Brain microvascular endothelial cell (primary cell): ENCODE data around the gene METTL18.

Experiments
- DNase-seq: peaks from one replicate; pipeline ENCODE4 v3.0.0-alpha.2; 2020
- H3K27ac ChIP-seq: fragments of 250-450 bp; sonication (Bioruptor Pico); 2 replicates; pipeline ENCODE4 v1.5.1; 2020; ENCODE audit warnings: mild to moderate bottlenecking, moderate library complexity
- H3K27me3 ChIP-seq: fragments of 250-450 bp; sonication (Bioruptor Pico); replicated peaks from 2 replicates; pipeline ENCODE4 v1.5.1; 2020; ENCODE audit warnings: mild to moderate bottlenecking
- H3K36me3 ChIP-seq: fragments of 250-450 bp; sonication (Bioruptor Pico); replicated peaks from 2 replicates; pipeline ENCODE4 v1.5.1; 2020; ENCODE audit warnings: mild to moderate bottlenecking
- H3K4me3 ChIP-seq: 2 replicates; pipeline ENCODE4 v1.5.1; 2011; ENCODE audit warnings: low read depth, mild to moderate bottlenecking, control low read depth, low read length, moderate library complexity
- in situ Hi-C: cut with HindIII; loops from 2 replicates; pipeline ENCODE4 v1.10.0; 2017; ENCODE audit warnings: low sequenced_read_pairs, low pct_ligation_motif_present
- TF ChIP-seq, protein P1 (sequence below): IDR thresholded peaks from 2 replicates; pipeline ENCODE4 v1.5.1; 2011; ENCODE audit warnings: low read depth, mild to moderate bottlenecking, moderate library complexity, low read length, control low read depth, inconsistent platforms; ENCODE audit errors: missing control alignments

The METTL18 gene

DNA sequence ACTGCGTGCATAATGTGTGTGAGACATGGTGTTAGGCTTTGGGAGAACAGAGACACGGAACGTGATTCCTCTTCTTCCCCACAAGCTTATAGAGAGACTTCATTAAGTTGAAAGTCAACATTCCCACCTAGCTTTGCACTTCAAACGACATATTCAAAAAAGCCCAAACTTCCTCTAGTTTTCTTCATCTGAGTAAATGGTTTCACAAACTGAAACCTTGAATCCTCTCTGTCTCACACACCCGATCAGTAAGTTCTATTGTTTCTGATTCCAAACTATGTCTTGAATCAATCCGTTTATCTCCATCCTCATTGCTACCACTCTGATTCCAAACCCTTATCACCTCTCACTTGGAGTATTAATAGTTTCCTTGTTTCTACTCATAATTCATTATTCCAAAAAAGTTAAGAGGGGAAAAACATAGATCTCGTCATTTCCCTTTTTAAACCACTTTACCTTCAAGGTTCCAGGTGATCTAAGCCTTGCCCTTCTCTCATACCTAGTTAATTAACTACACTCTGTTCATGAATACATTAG, 1.6 kb upstream of the METTL18 start:
- H3K27me3 ChIP-seq = no peaks in the 10 kb centered on the region
- no peak overlapping the region for H3K4me3 ChIP-seq
- no peak overlapping the region for H3K27ac ChIP-seq
- TF ChIP-seq, protein P1, sequence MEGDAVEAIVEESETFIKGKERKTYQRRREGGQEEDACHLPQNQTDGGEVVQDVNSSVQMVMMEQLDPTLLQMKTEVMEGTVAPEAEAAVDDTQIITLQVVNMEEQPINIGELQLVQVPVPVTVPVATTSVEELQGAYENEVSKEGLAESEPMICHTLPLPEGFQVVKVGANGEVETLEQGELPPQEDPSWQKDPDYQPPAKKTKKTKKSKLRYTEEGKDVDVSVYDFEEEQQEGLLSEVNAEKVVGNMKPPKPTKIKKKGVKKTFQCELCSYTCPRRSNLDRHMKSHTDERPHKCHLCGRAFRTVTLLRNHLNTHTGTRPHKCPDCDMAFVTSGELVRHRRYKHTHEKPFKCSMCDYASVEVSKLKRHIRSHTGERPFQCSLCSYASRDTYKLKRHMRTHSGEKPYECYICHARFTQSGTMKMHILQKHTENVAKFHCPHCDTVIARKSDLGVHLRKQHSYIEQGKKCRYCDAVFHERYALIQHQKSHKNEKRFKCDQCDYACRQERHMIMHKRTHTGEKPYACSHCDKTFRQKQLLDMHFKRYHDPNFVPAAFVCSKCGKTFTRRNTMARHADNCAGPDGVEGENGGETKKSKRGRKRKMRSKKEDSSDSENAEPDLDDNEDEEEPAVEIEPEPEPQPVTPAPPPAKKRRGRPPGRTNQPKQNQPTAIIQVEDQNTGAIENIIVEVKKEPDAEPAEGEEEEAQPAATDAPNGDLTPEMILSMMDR = no peak
- in situ Hi-C loops = no loop called here
- no peaks in the 10 kb centered on the region for H3K36me3 ChIP-seq
- no peak for DNase-seq

GRCh38 chr1:169795687-169796086, 980 bp upstream of the METTL18 start:
- peak overlapping the region; percentile 87 for H3K4me3 ChIP-seq

DNA sequence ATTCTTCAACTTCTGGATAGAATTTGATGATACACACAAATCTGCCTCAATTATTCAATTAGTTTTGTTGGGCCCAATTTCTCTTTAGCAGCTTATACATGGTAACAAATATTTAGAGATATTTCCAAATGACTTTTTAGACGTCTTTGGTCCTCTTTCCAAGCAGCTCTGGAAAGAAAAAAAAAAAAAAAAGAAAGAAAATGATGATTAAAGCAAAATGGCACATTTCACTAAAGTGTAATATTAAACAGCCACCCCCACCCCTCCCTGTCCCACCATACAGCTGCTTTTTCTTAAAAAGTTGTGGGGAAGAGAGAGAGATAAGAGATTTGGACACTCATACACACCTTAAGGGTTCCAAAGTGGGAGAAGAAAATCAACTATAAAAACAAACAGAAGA, 977 bp downstream of the METTL18 start:
- TF ChIP-seq, protein P1 = no peak
- Histone ChIP-seq H3K4me3 (peak overlapping the region; percentile 87), H3K27me3 (no peaks in the 10 kb centered on the region), H3K36me3 (no peaks in the 10 kb centered on the region), H3K27ac (no peak overlapping the region)
- no peak for DNase-seq
- in situ Hi-C loops = no loop called here

More at GRCh38 chr1:169795687-169796086, 980 bp upstream of the METTL18 start:
- in situ Hi-C loops = no loop called here
- Histone ChIP-seq H3K27me3 (no peaks in the 10 kb centered on the region), H3K36me3 (no peaks in the 10 kb centered on the region), H3K27ac (no peak overlapping the region)
- TF ChIP-seq, protein P1 = no peak
- DNase-seq = no peak

GRCh38 chr1:169788402-169788801, 6.3 kb downstream of the METTL18 start:
- Histone ChIP-seq H3K27ac (no peak overlapping the region), H3K36me3 (no peaks in the 10 kb centered on the region), H3K27me3 (no peaks in the 10 kb centered on the region), H3K4me3 (no peak overlapping the region)
- no peak for DNase-seq
- in situ Hi-C loops = no loop called here
- TF ChIP-seq, protein P1 = no peak

DNA sequence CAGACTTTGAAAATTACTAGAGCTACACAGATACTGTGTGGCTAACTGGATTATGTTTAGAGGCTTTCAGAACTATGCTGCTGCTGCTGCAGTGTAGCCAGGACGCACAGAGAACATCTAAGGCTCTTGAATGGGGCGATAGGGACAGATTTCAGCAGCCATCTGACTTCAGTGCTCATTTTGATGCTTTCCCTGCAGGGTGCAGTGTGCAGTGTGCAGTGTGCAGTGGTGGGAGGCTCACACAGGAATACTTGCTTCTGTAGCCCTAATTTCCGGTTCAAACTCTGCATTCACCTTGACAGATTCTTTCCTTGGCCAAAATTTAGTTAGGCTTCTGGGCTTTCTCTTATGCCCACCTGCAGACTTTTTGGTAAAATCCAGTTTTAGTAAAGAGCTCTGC, 7.7 kb downstream of the METTL18 start:
- in situ Hi-C loops = no loop called here
- Histone ChIP-seq H3K4me3 (no peak overlapping the region), H3K36me3 (no peaks in the 10 kb centered on the region), H3K27me3 (no peaks in the 10 kb centered on the region), H3K27ac (no peak overlapping the region)
- TF ChIP-seq, protein P1 = no peak
- DNase-seq = no peak

- Histone ChIP-seq H3K4me3 (no peak overlapping the region), H3K27me3 (no peaks in the 10 kb centered on the region), H3K36me3 (no peaks in the 10 kb centered on the region), H3K27ac (no peak overlapping the region)
- TF ChIP-seq, protein P1 = no peak
- in situ Hi-C loops = no loop called here
- DNase-seq = no peak
These were observed 9.4 kb downstream of the METTL18 start for GRCh38 chr1:169785267-169785666.
